HG02973 (cell line): Measurements from ENCODE around the gene SCYGR8.
"Not testable (repeated sequence)": the region's sequence is repeated elsewhere in the genome, so short reads cannot be mapped to it uniquely, and the experiment has no call there.

Experiments
- ATAC-seq: cut with Tn5 transposase; IDR thresholded peaks from one replicate; pipeline ENCODE4 v1.9.1; 2021; ENCODE audit warnings: moderate library complexity; ENCODE audit not compliant: unreplicated experiment

Gene SCYGR8

GRCh38 chr2:227745594-227745993, at the start of gene SCYGR8:
TSS of gene SCYGR8 (plus strand) at chr2:227745894. CDS start at chr2:227745894, 0 bp downstream.
- no peak for ATAC-seq

- ATAC-seq: no peak
These were observed 48.6 kb upstream of the SCYGR8 start for GRCh38 chr2:227696990-227697679.

GRCh38 chr2:227701556-227701955, 44.1 kb upstream of the SCYGR8 start:
- ATAC-seq: no peak

- no peak for ATAC-seq
These were observed 42.4 kb upstream of the SCYGR8 start for GRCh38 chr2:227703280-227703732.

GRCh38 chr2:227703961-227704360, 41.7 kb upstream of the SCYGR8 start:
- ATAC-seq: no peak

- no peak for ATAC-seq
These were observed 38.8 kb upstream of the SCYGR8 start for GRCh38 chr2:227706859-227707258.

GRCh38 chr2:227707390-227707789, 38.3 kb upstream of the SCYGR8 start:
- ATAC-seq: no peak

GRCh38 chr2:227710986-227711385, 34.7 kb upstream of the SCYGR8 start:
- no peak for ATAC-seq

- no peak for ATAC-seq
These were observed 32.4 kb upstream of the SCYGR8 start for GRCh38 chr2:227713291-227713690.

GRCh38 chr2:227716501-227716900, 29.2 kb upstream of the SCYGR8 start:
- ATAC-seq: no peak

- no peak for ATAC-seq
These were observed 27.8 kb upstream of the SCYGR8 start, which contains the start of gene SLC19A3 for GRCh38 chr2:227717687-227718567. TSS of gene SLC19A3 (minus strand) at chr2:227718028. CDS start at chr2:227702318, 15,710 bp downstream.

GRCh38 chr2:227719641-227720040, 26.1 kb upstream of the SCYGR8 start:
- no peak for ATAC-seq

GRCh38 chr2:227720680-227721079, 25.0 kb upstream of the SCYGR8 start:
- ATAC-seq: no peak

GRCh38 chr2:227722821-227723220, 22.9 kb upstream of the SCYGR8 start:
- ATAC-seq: not testable (repeated sequence)

- ATAC-seq: no peak
These were observed 21.2 kb upstream of the SCYGR8 start, which contains the start of gene SCYGR6 for GRCh38 chr2:227724394-227725039. TSS of gene SCYGR6 (minus strand) at chr2:227724757. CDS start at chr2:227724757, 0 bp downstream.

GRCh38 chr2:227728035-227728434, 17.7 kb upstream of the SCYGR8 start, which contains the start of gene SCYGR7:
TSS of gene SCYGR7 (plus strand) at chr2:227728335. CDS start at chr2:227728335, 0 bp downstream.
- no peak for ATAC-seq

GRCh38 chr2:227739351-227739750, 6.3 kb upstream of the SCYGR8 start:
- ATAC-seq: no peak

GRCh38 chr2:227740705-227741104, 5.0 kb upstream of the SCYGR8 start:
- ATAC-seq: not testable (repeated sequence)

GRCh38 chr2:227748079-227748478, 2.4 kb downstream of the SCYGR8 start:
- no peak for ATAC-seq

- not testable (repeated sequence) for ATAC-seq
These were observed 10.6 kb downstream of the SCYGR8 start for GRCh38 chr2:227756261-227756660.
